PFSK-1 (cell line): ENCODE data around the gene PEAK1.

Source experiments
- POLR2AphosphoS5 ChIP-seq: IDR thresholded peaks from 2 replicates; pipeline ENCODE4 v1.6.1; 2012; ENCODE audit warnings: low read depth, mild to moderate bottlenecking, control low read depth, low read length, moderate library complexity
- TAF1 ChIP-seq: IDR thresholded peaks from 2 replicates; pipeline ENCODE4 v1.6.1; 2012; ENCODE audit warnings: low read length, control low read depth, borderline replicate concordance; ENCODE audit not compliant: insufficient read depth
- TF ChIP-seq, protein P1 (sequence below), 2 experiments: IDR thresholded peaks; 2 replicates each; pipeline versions ENCODE4 v1.6.1 to v1.8.0; 2011 to 2012; ENCODE audit warnings: low read depth in 2 of 2, low read length in 2 of 2, control low read depth in 1 of 2, inconsistent platforms in 1 of 2, mild to moderate bottlenecking in 1 of 2, moderate library complexity in 1 of 2; ENCODE audit not compliant: insufficient read depth in 1 of 2

DNA sequence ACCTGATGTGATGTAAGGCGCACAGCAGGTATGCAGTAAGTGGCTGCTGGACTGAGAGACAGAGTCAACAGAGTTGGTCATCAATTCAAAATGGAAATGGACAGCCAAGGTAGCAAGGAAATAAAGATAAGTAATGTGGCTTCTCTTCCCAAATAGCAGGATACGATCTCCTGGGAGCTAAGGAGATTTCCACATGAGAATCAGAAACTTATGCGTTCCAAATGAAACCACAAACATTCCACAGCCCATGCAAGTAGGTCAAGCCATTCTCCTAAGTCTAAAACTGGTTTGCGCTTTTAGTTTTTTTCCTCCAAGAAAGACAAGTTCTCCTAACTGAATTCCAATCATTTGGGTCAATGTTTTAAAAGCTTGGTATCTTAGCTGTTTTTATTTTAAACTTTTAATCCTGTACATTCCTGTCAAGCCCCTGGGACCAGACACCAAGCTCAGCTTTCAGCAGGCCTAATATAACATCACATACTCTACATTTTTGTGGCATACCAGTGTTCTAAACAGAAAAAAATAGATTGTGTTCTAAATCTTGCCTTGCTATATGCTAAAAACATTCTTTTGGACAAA, 275.3 kb downstream of the PEAK1 start:
- TF ChIP-seq POLR2AphosphoS5, result no peak
- TF ChIP-seq, protein P1, sequence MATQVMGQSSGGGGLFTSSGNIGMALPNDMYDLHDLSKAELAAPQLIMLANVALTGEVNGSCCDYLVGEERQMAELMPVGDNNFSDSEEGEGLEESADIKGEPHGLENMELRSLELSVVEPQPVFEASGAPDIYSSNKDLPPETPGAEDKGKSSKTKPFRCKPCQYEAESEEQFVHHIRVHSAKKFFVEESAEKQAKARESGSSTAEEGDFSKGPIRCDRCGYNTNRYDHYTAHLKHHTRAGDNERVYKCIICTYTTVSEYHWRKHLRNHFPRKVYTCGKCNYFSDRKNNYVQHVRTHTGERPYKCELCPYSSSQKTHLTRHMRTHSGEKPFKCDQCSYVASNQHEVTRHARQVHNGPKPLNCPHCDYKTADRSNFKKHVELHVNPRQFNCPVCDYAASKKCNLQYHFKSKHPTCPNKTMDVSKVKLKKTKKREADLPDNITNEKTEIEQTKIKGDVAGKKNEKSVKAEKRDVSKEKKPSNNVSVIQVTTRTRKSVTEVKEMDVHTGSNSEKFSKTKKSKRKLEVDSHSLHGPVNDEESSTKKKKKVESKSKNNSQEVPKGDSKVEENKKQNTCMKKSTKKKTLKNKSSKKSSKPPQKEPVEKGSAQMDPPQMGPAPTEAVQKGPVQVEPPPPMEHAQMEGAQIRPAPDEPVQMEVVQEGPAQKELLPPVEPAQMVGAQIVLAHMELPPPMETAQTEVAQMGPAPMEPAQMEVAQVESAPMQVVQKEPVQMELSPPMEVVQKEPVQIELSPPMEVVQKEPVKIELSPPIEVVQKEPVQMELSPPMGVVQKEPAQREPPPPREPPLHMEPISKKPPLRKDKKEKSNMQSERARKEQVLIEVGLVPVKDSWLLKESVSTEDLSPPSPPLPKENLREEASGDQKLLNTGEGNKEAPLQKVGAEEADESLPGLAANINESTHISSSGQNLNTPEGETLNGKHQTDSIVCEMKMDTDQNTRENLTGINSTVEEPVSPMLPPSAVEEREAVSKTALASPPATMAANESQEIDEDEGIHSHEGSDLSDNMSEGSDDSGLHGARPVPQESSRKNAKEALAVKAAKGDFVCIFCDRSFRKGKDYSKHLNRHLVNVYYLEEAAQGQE (IDR thresholded peaks at IDR 0.05; ENCODE audit: insufficient read depth in 1 of 2, low read depth in 2 of 2, low read length in 2 of 2), result no peak
- TF ChIP-seq TAF1, result no peak
